ENCODE results near the gene CRYGN.
A peak's percentile ranks its signal among the peaks of the same experiment; 100 is the strongest.

DNA sequence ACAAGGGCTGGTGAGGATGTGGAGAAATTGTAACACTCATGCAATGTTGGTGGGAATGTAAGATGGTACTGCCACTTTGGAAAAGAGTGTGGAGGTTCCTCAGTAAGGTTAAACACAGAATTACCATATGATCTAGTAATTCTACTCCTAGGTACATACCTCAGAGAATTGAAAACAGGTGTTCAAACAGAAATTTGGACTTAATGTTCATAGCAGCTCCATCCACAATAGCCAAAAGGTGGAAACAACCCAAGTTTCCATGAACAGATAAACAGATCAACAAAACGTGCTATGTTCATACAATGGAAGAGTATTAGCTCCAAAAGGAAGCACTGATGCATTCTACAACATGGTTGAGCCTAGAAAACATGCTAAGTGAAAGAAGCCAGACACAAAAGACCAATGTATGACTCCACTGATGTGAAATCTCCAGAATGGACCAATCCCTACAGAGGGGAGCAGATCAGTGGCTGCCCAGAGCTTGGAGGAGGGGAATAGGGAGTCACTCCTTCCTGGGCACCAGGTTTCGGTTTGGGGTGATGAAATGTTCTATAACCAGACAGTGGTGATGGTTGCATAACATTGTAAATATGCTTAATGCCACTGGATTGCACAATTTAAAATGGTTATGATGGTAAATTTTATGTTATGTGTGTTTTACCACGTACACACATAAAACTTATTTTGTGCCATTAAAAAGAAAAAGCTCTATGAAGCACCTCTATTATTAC lies 24.4 kb downstream of the CRYGN start:
- no peak for TF ChIP-seq CREM (IDR thresholded peaks at IDR 0.05)
- TF ChIP-seq CREM (CRISPR knock-in tag; IDR thresholded peaks at IDR 0.05) = no peak
- no peak for TF ChIP-seq HCFC1 (IDR thresholded peaks at IDR 0.05; ENCODE audit: low read depth, low read length)
- TF ChIP-seq, protein P1, sequence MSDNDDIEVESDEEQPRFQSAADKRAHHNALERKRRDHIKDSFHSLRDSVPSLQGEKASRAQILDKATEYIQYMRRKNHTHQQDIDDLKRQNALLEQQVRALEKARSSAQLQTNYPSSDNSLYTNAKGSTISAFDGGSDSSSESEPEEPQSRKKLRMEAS (IDR thresholded peaks at IDR 0.05) = no peak
- no peak for TF ChIP-seq HMG20B (CRISPR knock-in tag; conservative IDR thresholded peaks at IDR 0.05)
- no peak for TF ChIP-seq TAF1 (CRISPR knock-in tag; IDR thresholded peaks at IDR 0.05)
- TF ChIP-seq SMYD3 (CRISPR knock-in tag; IDR thresholded peaks at IDR 0.05) = no peak
- TF ChIP-seq, protein P2, sequence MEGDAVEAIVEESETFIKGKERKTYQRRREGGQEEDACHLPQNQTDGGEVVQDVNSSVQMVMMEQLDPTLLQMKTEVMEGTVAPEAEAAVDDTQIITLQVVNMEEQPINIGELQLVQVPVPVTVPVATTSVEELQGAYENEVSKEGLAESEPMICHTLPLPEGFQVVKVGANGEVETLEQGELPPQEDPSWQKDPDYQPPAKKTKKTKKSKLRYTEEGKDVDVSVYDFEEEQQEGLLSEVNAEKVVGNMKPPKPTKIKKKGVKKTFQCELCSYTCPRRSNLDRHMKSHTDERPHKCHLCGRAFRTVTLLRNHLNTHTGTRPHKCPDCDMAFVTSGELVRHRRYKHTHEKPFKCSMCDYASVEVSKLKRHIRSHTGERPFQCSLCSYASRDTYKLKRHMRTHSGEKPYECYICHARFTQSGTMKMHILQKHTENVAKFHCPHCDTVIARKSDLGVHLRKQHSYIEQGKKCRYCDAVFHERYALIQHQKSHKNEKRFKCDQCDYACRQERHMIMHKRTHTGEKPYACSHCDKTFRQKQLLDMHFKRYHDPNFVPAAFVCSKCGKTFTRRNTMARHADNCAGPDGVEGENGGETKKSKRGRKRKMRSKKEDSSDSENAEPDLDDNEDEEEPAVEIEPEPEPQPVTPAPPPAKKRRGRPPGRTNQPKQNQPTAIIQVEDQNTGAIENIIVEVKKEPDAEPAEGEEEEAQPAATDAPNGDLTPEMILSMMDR (CRISPR knock-in tag; IDR thresholded peaks at IDR 0.05) = no peak
- TF ChIP-seq CCAR2 (optimal IDR thresholded peaks at IDR 0.05; ENCODE audit: low read depth, low read length) = no peak
- no peak for TF ChIP-seq RXRB (CRISPR knock-in tag; IDR thresholded peaks at IDR 0.05; ENCODE audit: borderline replicate concordance)
- no peak for TF ChIP-seq SP1 (IDR thresholded peaks at IDR 0.05)
- no peak for TF ChIP-seq SP1 (CRISPR knock-in tag; IDR thresholded peaks at IDR 0.05)
- no peak for TF ChIP-seq ZNF326 (CRISPR knock-in tag; IDR thresholded peaks at IDR 0.05; ENCODE audit: borderline replicate concordance)
- peak; percentile 89 for TF ChIP-seq CEBPB (IDR thresholded peaks at IDR 0.05; ENCODE audit: borderline replicate concordance, low read depth, low read length)
- no peak for TF ChIP-seq CBX2 (IDR thresholded peaks at IDR 0.05; ENCODE audit: low read depth, low read length)
- TF ChIP-seq CBX2 (CRISPR knock-in tag; IDR thresholded peaks at IDR 0.05; ENCODE audit: low read depth) = no peak
- no peak for TF ChIP-seq ZNF232 (CRISPR knock-in tag; IDR thresholded peaks at IDR 0.05; ENCODE audit: borderline replicate concordance)
